Measurements from ENCODE around the gene IL1RAPL2.

Gene IL1RAPL2

GRCh38 chrX:105483011-105483410, 917.0 kb downstream of the IL1RAPL2 start:
- no peak for DNase-seq

- no peak for DNase-seq
Observed at GRCh38 chrX:105488716-105489115, 922.7 kb downstream of the IL1RAPL2 start.

GRCh38 chrX:105495376-105495775, 929.4 kb downstream of the IL1RAPL2 start:
- DNase-seq: no peak

- no peak for DNase-seq
Observed at GRCh38 chrX:105502336-105502735, 936.3 kb downstream of the IL1RAPL2 start.

- no peak for DNase-seq
Observed at GRCh38 chrX:105515561-105515960, 949.6 kb downstream of the IL1RAPL2 start.

GRCh38 chrX:105526431-105526830, 960.4 kb downstream of the IL1RAPL2 start:
- DNase-seq: no peak

- DNase-seq: no peak
Observed at GRCh38 chrX:105527759-105528158, 961.8 kb downstream of the IL1RAPL2 start.

GRCh38 chrX:105533951-105534350, 968.0 kb downstream of the IL1RAPL2 start:
- DNase-seq: no peak

GRCh38 chrX:105543283-105543682, 977.3 kb downstream of the IL1RAPL2 start:
- DNase-seq: no peak

GRCh38 chrX:105550043-105550663, 984.2 kb downstream of the IL1RAPL2 start:
- DNase-seq: no peak

GRCh38 chrX:105552395-105552794, 986.4 kb downstream of the IL1RAPL2 start:
- DNase-seq: no peak

GRCh38 chrX:105553118-105553517, 987.1 kb downstream of the IL1RAPL2 start:
- no peak for DNase-seq

- DNase-seq: no peak
Observed at GRCh38 chrX:105564501-105564900, 998.5 kb downstream of the IL1RAPL2 start.

- DNase-seq: no peak
Observed at GRCh38 chrX:105565856-105566255, 999.9 kb downstream of the IL1RAPL2 start.

GRCh38 chrX:105567082-105567481, 1001.1 kb downstream of the IL1RAPL2 start:
- DNase-seq: no peak

- DNase-seq: no peak
Observed at GRCh38 chrX:105608745-105609144, 1042.7 kb downstream of the IL1RAPL2 start.

GRCh38 chrX:105609530-105609929, 1043.5 kb downstream of the IL1RAPL2 start:
- DNase-seq: no peak

GRCh38 chrX:105610411-105610810, 1044.4 kb downstream of the IL1RAPL2 start:
- no peak for DNase-seq

- no peak for DNase-seq
Observed at GRCh38 chrX:105618393-105619101, 1052.5 kb downstream of the IL1RAPL2 start.

- no peak for DNase-seq
Observed at GRCh38 chrX:105634180-105634579, 1068.2 kb downstream of the IL1RAPL2 start.

- DNase-seq: no peak
Observed at GRCh38 chrX:105635794-105636193, 1069.8 kb downstream of the IL1RAPL2 start.

- DNase-seq: no peak
Observed at GRCh38 chrX:105636667-105637066, 1070.7 kb downstream of the IL1RAPL2 start.

- DNase-seq: no peak
Observed at GRCh38 chrX:105645667-105646357, 1079.8 kb downstream of the IL1RAPL2 start.

All from CD4-positive, alpha-beta T cell treated with Interleukin-4 for 4 hours (primary cell).